Measurements from ENCODE around the gene CASP2.

CASP2 gene

DNA sequence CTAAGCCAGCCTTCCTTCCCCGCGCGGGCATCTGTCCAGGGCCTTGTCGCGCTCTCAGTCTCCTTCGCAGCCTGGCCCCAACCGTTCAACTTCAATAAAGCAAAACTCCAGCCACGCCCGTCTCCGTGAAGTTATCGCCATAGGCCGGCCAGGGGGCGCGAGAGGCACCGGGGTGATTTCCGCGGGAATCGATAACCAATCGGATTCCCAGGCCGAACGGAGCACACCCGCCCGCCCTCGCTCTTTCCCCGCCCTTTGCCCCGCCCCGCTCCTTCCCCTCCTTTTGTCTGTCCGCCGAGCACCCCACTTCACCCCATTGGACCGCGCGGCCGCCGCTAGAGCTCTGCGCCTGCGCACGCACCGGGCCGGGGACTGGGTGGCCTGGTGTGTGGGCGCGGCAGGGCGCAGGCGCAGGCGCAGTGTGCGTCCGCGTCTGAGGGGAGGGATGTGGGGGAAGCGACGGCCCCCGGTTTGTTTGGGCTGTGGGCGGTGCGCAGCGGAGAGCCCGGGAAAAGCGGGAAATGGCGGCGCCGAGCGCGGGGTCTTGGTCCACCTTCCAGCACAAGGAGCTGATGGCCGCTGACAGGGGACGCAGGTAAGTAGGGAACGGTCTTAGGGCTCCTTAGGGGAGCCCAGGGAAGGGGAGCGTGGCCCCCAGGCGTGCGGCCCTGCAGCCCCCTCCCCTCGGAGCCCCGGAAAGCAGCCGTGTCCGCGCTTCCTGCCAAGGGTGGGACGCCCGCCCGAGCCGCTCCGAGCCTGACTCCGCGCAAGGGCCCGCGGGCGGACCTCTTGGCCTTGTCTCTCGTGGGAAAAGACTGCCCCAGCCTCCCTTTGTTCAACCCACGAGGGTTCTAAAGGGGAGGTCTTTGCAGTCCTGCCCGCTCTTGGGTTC is at the start of gene CASP2:
TSS of gene CASP2 (plus strand) at position 417 of the 892 bp plus-strand sequence. CDS start at position 522, 105 bp downstream.
- H3K36me3 Mint-ChIP-seq, result peaks cover 6% of the 10 kb centered on the region
- no peaks in the 10 kb centered on the region for H3K9me3 Mint-ChIP-seq
- H3K4me3 Mint-ChIP-seq, result peak within 1 kb of the TSS; percentile 98
- peak within 1 kb of the TSS; percentile 98 for H3K27ac Mint-ChIP-seq
- H3K27me3 Mint-ChIP-seq, result no peaks in the 10 kb centered on the region
- H3K4me1 Mint-ChIP-seq, result peaks cover 59% of the 10 kb centered on the region

DNA sequence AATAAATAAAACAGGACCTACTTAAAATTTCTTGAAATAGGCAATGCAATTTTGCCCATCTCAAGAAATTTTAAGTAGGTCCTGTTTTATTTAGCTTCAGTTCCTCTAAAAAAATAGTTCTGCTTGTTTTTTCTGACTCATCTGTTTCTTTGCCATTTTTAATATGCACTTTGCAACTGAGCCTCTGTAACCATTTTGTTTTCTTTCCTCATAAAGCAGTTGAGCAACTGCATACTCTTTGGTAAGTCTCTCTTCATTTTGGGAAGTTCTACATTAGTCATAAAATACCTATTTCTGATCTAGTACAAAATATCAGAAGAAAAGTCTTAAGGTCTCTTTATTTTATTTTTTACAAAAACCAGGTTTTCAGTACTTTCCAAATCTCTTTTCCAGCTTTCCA is 48.3 kb upstream of the CASP2 start:
- Mint-ChIP-seq H3K4me1 (peaks cover 25% of the 10 kb centered on the region), H3K4me3 (no peak overlapping the region), H3K27me3 (peaks cover 3% of the 10 kb centered on the region), H3K9me3 (peaks cover 15% of the 10 kb centered on the region), H3K36me3 (peaks cover 11% of the 10 kb centered on the region), H3K27ac (no peak overlapping the region)

DNA sequence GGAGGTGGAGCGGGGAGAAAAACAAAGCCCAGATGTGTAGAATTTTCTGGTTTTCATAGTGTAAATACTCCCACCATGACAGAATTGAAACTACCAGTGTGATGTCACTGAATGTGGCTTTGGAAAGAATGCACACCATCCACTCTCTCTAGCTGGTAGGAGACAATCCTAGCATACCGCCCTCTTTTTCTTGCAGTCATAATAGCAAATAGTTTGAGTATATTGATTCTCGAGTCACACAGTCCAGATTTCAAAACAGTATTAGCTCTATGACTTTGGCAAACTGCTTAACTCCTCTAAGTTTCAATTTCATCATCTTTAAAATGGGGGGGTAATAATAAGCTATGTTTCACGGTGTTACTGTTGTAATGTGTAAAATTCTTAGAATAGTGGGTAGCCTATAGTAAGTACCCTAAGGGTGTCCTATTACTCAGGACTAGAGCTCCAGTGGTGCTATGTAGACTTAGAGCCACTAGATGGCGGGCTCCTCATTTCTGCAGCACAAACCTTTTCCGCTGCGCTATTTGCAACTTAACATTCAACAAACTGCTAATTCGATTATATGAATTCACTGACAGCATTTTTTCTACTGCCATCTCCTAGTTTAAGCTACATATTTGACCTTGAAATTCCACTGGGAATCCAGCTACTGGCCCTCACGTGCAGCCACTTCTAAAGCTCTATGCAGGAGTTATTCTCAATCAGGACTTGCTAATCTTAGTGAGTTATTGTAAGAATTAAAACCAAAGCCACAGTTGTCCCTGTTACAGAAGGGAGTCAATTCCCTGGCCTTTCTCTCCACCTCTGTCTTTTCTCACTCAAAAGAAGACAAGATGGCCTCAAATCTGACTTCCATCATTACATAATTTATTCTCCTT is 47.6 kb upstream of the CASP2 start:
- H3K27me3 Mint-ChIP-seq, result peaks cover 2% of the 10 kb centered on the region
- H3K4me3 Mint-ChIP-seq, result no peak overlapping the region

DNA sequence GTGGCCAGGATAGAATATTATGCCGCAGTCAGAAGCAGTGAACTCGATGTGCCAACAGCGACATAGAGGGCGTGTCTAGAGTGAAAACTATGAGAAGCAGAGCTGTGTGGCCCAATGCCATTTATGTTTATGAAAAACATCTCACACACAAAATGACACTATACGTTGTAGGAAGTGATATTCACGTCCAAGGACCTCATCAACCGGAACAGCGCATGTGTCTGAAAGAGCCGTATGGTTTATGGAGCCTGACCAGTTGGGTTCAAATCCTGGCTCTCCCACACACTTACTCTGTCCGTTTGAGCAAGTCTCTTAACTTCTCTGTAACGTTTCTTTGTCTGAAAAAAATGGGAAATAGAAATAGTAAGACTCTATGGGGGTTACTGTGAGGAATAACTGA is 45.8 kb upstream of the CASP2 start:
- Mint-ChIP-seq H3K4me3 (no peak overlapping the region), H3K27me3 (no peaks in the 10 kb centered on the region), H3K36me3 (no peaks in the 10 kb centered on the region), H3K27ac (no peak overlapping the region), H3K9me3 (no peaks in the 10 kb centered on the region), H3K4me1 (peaks cover 50% of the 10 kb centered on the region)

More for the DNA sequence above, 47.6 kb upstream of the CASP2 start:
- peaks cover 32% of the 10 kb centered on the region for H3K4me1 Mint-ChIP-seq
- peaks cover 11% of the 10 kb centered on the region for H3K36me3 Mint-ChIP-seq
- H3K9me3 Mint-ChIP-seq, result peaks cover 15% of the 10 kb centered on the region
- H3K27ac Mint-ChIP-seq, result no peak overlapping the region

DNA sequence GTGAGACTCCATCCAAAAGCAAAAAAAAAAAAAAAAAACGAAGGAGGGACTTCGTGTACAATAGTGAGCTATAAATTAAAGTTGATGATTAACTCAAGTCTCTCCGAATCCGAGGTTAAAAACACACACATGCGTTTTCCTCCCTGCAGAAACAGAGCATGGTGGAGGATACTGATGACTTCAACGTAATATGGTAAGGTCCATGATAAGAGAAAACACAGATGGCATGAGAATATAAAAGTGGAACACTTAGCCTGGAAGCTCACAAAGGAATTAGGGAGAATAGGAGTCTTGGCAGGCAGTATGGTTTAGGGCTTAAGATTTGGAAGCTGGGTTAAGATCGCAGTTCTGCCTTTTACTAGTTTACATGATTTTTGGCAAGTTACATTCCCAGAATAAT is 45.0 kb upstream of the CASP2 start:
- H3K9me3 Mint-ChIP-seq, result peaks cover 1% of the 10 kb centered on the region
- H3K4me3 Mint-ChIP-seq, result no peak overlapping the region
- peaks cover 58% of the 10 kb centered on the region for H3K4me1 Mint-ChIP-seq
- H3K36me3 Mint-ChIP-seq, result no peaks in the 10 kb centered on the region
- no peaks in the 10 kb centered on the region for H3K27me3 Mint-ChIP-seq
- H3K27ac Mint-ChIP-seq, result no peak overlapping the region

DNA sequence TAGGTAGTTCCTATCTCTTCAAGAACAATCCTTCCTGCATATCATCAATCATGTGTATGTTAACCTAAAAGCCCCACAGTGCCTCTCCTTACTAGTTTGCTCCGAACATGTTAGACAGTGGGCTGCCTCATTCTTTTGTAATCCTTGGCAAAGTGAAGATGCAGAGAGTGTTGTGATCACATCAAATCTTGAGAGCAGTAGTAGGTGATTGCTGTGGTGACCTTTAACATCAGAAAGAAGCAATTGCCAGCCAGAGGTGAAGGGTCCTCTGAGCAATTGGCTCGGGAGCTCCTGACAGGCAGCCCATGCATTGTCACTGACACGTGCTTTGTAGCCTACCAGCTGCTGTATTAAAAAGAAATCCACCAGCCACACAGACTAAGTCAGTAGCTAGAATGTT is 44.5 kb upstream of the CASP2 start:
- Mint-ChIP-seq H3K27ac (no peak overlapping the region), H3K27me3 (no peaks in the 10 kb centered on the region), H3K4me3 (no peak overlapping the region), H3K4me1 (peaks cover 63% of the 10 kb centered on the region), H3K9me3 (peaks cover 5% of the 10 kb centered on the region), H3K36me3 (no peaks in the 10 kb centered on the region)

DNA sequence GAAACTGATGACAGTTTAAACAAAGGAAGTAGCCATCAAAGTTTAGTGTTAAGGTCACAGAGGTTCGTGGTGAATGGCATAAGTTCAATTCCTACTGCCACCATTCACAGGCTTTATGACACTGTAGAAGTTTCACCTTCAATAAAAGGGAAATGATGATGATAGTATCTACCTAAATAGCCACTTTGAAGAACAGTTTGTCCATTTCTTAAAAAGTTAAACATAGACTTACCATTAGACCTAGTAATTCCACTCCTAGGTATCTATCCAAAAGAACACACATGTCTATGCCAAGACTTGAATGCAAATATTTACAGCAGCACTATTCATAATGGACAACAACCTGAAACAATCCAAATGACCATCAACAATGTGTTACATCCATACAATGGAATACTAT is 43.8 kb upstream of the CASP2 start:
- H3K27ac Mint-ChIP-seq, result peak overlapping the region; percentile 53
- no peak overlapping the region for H3K4me3 Mint-ChIP-seq
- H3K4me1 Mint-ChIP-seq, result peaks cover 70% of the 10 kb centered on the region
- no peaks in the 10 kb centered on the region for H3K27me3 Mint-ChIP-seq
- H3K9me3 Mint-ChIP-seq, result peaks cover 10% of the 10 kb centered on the region
- peaks cover 5% of the 10 kb centered on the region for H3K36me3 Mint-ChIP-seq

DNA sequence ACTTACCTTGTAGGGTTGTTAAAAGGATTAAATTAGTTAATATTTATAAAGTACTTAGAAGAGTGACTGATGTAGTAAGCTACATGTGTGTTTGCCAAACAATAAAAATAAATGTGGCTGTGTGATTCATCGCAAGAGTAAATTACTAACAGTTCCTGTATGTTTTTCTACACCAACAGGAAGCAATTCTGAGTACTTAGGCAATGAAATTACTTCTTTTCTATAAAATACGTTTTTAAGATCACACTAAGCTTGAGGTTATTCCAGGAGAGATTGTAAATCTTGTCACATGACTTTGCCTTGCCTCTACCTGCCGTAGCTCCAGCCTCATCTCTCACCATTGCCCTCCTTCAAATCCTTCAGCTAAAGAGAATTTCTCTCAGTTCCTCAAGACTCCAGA is 43.0 kb upstream of the CASP2 start:
- Mint-ChIP-seq H3K27ac (peak overlapping the region; percentile 74), H3K4me3 (peak overlapping the region; percentile 37), H3K9me3 (peaks cover 17% of the 10 kb centered on the region), H3K27me3 (no peaks in the 10 kb centered on the region), H3K4me1 (peaks cover 78% of the 10 kb centered on the region), H3K36me3 (peaks cover 5% of the 10 kb centered on the region)

DNA sequence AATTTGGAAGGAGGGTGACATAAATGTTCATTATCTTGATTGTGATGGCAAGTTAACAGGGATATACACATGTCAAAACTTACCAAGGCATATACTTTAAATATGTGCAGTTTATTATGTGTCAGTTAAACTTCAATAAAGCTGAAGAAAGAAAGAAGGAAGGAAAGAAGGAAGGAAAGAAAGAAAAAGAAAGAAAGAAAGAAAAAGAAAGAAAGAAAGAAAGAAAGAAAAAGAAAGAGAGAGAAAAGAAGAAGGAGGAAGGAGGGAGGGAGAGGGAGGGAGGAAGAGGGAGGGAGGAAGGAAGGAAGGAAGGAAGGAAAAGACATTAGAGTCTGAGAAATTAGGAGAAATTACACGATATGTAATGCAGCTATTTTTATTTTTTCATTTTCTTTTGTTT is 40.8 kb upstream of the CASP2 start:
- no peak overlapping the region for H3K4me3 Mint-ChIP-seq
- peak overlapping the region; percentile 47 for H3K27ac Mint-ChIP-seq
- peaks cover 89% of the 10 kb centered on the region for H3K4me1 Mint-ChIP-seq
- H3K27me3 Mint-ChIP-seq, result no peaks in the 10 kb centered on the region
- peaks cover 19% of the 10 kb centered on the region for H3K9me3 Mint-ChIP-seq
- H3K36me3 Mint-ChIP-seq, result peaks cover 7% of the 10 kb centered on the region

DNA sequence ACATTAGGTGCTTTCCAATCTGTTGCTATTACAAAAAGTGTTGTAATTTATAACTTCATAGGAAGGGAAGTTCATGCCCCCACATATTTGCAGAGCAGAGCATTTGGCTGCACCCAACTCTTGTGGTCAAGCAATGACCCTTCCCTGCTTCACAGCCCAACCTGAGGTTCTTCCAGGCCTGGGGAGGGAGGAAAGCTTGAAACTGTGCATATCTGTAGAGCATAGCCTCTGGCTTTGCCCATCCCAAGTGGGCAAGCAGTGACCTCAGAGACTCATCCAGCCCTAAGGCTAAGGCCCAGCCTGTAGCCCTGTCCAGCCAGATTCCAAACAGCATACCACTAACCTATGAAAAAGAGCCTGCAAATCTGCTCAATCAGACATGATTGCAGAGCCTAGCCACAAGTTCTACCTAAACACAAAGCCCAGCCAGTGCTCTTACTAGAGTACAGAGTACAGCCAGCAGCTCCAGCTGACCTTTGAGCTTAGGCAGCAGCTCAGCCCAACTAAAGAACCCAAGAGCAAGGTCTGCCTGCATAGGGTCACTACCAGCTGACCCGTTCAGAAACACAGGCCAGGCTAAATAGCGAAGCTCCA is 39.3 kb upstream of the CASP2 start:
- no peaks in the 10 kb centered on the region for H3K27me3 Mint-ChIP-seq
- no peak overlapping the region for H3K4me3 Mint-ChIP-seq
- peaks cover 16% of the 10 kb centered on the region for H3K36me3 Mint-ChIP-seq
- H3K9me3 Mint-ChIP-seq, result peaks cover 22% of the 10 kb centered on the region
- H3K4me1 Mint-ChIP-seq, result peaks cover 97% of the 10 kb centered on the region
- peak overlapping the region; percentile 81 for H3K27ac Mint-ChIP-seq

DNA sequence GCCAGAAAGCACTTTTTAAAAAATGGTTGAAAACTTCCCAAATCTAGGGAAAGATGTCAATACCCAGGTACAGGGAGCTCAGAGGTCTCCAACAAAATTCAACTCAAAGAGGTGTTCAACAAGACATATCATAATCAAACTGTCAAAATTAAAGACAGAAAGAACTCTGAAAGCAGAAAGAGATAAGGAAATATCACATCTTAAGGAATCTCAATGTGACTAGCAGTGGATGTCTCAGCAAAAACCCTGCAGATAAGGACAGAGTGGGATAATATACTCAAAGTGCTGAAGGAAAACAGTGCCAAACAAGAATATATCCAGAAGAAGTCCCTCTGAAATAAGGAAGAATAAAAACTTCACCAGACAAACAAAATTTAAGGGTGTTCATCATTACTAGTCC is 38.0 kb upstream of the CASP2 start:
- Mint-ChIP-seq H3K27me3 (no peaks in the 10 kb centered on the region), H3K27ac (peak overlapping the region; percentile 87), H3K36me3 (peaks cover 16% of the 10 kb centered on the region), H3K4me3 (no peak overlapping the region), H3K9me3 (peaks cover 22% of the 10 kb centered on the region), H3K4me1 (peaks cover 96% of the 10 kb centered on the region)

DNA sequence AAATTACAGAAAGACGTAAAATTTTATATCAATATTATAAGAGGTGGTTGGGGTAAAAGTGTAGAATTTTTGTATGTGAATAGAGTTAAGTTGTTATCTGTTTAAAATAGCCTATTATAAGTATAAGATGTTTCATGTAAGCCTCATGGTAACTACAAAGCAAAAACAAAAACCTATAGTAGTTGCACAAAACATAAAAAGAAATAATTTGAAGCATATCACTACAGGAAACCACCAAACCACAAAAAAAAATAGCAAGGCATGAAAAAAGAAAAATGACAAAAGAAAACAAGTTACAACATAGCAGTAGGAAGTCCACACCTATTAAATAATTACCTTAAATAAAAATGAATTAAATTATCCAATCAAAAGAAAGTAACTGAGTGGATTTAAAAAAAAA is 37.3 kb upstream of the CASP2 start:
- H3K36me3 Mint-ChIP-seq, result peaks cover 16% of the 10 kb centered on the region

DNA sequence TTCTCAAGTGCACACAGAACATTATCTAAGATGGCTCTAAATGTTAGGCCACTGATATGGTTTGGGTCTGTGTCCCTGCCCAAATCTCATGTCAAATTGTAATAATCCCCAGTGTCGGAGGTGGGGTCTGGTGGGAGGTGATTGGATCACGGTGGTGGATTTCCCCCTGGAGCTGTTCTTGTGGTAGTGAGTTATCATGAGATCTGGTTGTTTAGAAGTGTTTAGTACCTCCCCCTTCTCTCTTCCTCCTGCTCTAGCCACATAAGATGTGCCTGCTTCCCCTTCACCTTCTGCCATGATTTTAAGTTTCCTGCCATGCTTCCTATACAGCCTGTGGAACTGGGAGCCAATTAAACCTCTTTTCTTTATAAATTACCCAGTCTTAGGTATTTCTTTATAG is 36.1 kb upstream of the CASP2 start:
- no peaks in the 10 kb centered on the region for H3K27me3 Mint-ChIP-seq

More for the DNA sequence above, 37.3 kb upstream of the CASP2 start:
- Mint-ChIP-seq H3K4me3 (peak overlapping the region; percentile 57), H3K4me1 (peaks cover 96% of the 10 kb centered on the region), H3K27me3 (no peaks in the 10 kb centered on the region), H3K9me3 (peaks cover 22% of the 10 kb centered on the region), H3K27ac (peak overlapping the region; percentile 82)

DNA sequence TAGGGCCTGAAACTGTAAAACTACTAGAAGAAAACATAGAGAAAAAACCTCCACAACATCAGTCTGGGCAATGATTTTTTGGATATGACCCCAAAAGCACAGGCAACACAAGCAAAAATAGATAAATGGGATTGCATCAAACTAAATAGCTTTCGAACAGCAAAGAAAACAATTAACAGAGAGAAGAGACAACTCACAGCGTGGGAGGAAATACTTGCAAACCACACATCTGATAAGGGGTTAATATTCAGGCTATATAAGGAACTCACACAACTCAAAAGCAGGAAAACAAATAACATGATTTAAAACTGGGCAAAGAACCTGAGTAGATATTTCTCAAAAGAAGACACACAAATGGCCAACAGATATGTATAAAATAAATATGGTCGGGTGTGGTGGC is 32.6 kb upstream of the CASP2 start:
- Mint-ChIP-seq H3K36me3 (peaks cover 11% of the 10 kb centered on the region), H3K4me3 (no peak overlapping the region), H3K4me1 (peaks cover 86% of the 10 kb centered on the region), H3K27ac (peak overlapping the region; percentile 10), H3K9me3 (peaks cover 5% of the 10 kb centered on the region), H3K27me3 (no peaks in the 10 kb centered on the region)

More for the DNA sequence above, 36.1 kb upstream of the CASP2 start:
- H3K36me3 Mint-ChIP-seq, result peaks cover 16% of the 10 kb centered on the region
- peak overlapping the region; percentile 2 for H3K4me3 Mint-ChIP-seq
- peaks cover 22% of the 10 kb centered on the region for H3K9me3 Mint-ChIP-seq
- peaks cover 94% of the 10 kb centered on the region for H3K4me1 Mint-ChIP-seq
- H3K27ac Mint-ChIP-seq, result peak overlapping the region; percentile 83

DNA sequence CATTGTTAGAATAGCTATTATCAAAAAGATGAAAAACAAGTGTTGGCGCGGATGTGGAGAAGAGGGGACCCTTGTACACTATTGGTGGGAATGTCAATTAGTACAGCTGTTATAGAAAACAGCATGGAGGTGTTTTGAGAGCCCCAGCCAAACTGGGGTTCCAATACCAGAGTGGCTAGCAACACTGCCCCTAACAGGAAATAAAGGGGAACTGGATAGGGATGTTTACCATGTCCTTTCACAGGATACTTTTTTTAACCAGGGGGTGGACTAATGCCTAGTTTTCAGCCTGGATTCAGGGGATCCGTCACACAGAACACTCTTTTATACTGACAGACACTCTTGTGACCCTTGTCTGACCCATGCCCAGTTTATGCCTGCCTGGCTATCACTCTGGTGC is 31.8 kb upstream of the CASP2 start:
- H3K4me1 Mint-ChIP-seq, result peaks cover 79% of the 10 kb centered on the region
- peaks cover 5% of the 10 kb centered on the region for H3K9me3 Mint-ChIP-seq
- peak overlapping the region; percentile 72 for H3K27ac Mint-ChIP-seq
- peaks cover 11% of the 10 kb centered on the region for H3K36me3 Mint-ChIP-seq
- no peak overlapping the region for H3K4me3 Mint-ChIP-seq
- no peaks in the 10 kb centered on the region for H3K27me3 Mint-ChIP-seq
